Common myeloid progenitor, CD34-positive (primary cell): ENCODE data around the gene GRB10.

Experiments used
- CTCF ChIA-PET: fragments of 350-600 bp; sonication (Branson Sonifier 250); formaldehyde crosslinking; loops from one replicate; lab custom pipeline; 2021; ENCODE audit warnings: antibody characterized with exemption; lab: Charles Lee
- POLR2A ChIA-PET: fragments of 350-600 bp; sonication (Branson Sonifier 250); formaldehyde crosslinking; loops from one replicate; lab custom pipeline; 2021; ENCODE audit warnings: antibody characterized with exemption; lab: Charles Lee
- DNase-seq, 3 donors: peaks; one replicate each; pipeline versions ENCODE4 v3.0.0 to v3.0.0-alpha.2; 2013
- H3K27ac ChIP-seq, 2 experiments: 1 replicate in 1 of 2; 2 replicates in 1 of 2; pipeline ENCODE4 v1.7.0; 2013; ENCODE audit warnings: inconsistent platforms in 2 of 2, low read length in 2 of 2, mild to moderate bottlenecking in 2 of 2, low read depth in 1 of 2, moderate library complexity in 1 of 2; ENCODE audit not compliant: severe bottlenecking in 2 of 2, insufficient read depth in 1 of 2, poor library complexity in 1 of 2
- H3K27me3 ChIP-seq, 5 experiments: replicated peaks in 2 of 5; 1 replicate in 3 of 5; 2 replicates in 2 of 5; pipeline versions ENCODE4 v1.6.1 to v1.7.0; 2013; ENCODE audit warnings: low read length in 4 of 5, mild to moderate bottlenecking in 2 of 5, moderate library complexity in 2 of 5, inconsistent platforms in 1 of 5; ENCODE audit not compliant: insufficient read depth in 5 of 5, control insufficient read depth in 4 of 5
- H3K36me3 ChIP-seq, 4 experiments: 1 replicate in 2 of 4; 2 replicates in 2 of 4; pipeline versions ENCODE4 v1.6.1 to v1.7.0; 2013; ENCODE audit warnings: low read length in 3 of 4, control low read depth in 1 of 4, mild to moderate bottlenecking in 1 of 4; ENCODE audit not compliant: control insufficient read depth in 4 of 4, insufficient read depth in 4 of 4
- H3K4me1 ChIP-seq, 4 experiments: 1 replicate in 3 of 4; 2 replicates in 1 of 4; pipeline versions ENCODE4 v1.6.1 to v1.7.1; 2013; ENCODE audit warnings: low read length in 3 of 4, mild to moderate bottlenecking in 3 of 4, control low read depth in 1 of 4, inconsistent platforms in 1 of 4, moderate library complexity in 1 of 4; ENCODE audit not compliant: control insufficient read depth in 4 of 4, insufficient read depth in 4 of 4; ENCODE audit errors: control extremely low read depth in 1 of 4
- H3K4me3 ChIP-seq, 7 experiments: 1 replicate in 4 of 7; 2 replicates in 3 of 7; pipeline versions ENCODE4 v1.5.1 to v1.7.0; 2013; ENCODE audit warnings: mild to moderate bottlenecking in 7 of 7, low read length in 6 of 7, moderate library complexity in 6 of 7, inconsistent platforms in 2 of 7, low read depth in 2 of 7, control low read depth in 1 of 7; ENCODE audit not compliant: insufficient read depth in 4 of 7, control insufficient read depth in 1 of 7; ENCODE audit errors: extremely low read depth in 1 of 7
- H3K9me3 ChIP-seq, 5 experiments: 1 replicate in 4 of 5; 2 replicates in 1 of 5; pipeline versions ENCODE4 v1.6.1 to v1.7.1; 2013; ENCODE audit warnings: low read length in 4 of 5, mild to moderate bottlenecking in 2 of 5, inconsistent platforms in 1 of 5, low read depth in 1 of 5, moderate library complexity in 1 of 5; ENCODE audit not compliant: control insufficient read depth in 4 of 5, insufficient read depth in 2 of 5; ENCODE audit errors: control extremely low read depth in 1 of 5
- WGBS: methylation state at CpG from one replicate; pipeline ENCODE4 v1.1.5; 2013; ENCODE audit not compliant: insufficient coverage; 5-methylcytosine and 5-hydroxymethylcytosine counted together

GRB10 gene

GRCh38 chr7:50751146-50751545 is 31.6 kb downstream of the GRB10 start:
- POLR2A ChIA-PET, result no interaction called here
- WGBS, result no CpG with 5 or more reads among the region's 1 CpG
- Histone ChIP-seq H3K36me3 (peaks cover 4 to 31% (median 18%) of the 10 kb centered on the region in 4 experiments), H3K4me1 (peaks cover 0 to 43% (median 9%) of the 10 kb centered on the region in 4 experiments), H3K9me3 (no peaks in the 10 kb centered on the region), H3K27ac (no peak overlapping the region), H3K27me3 (no peaks in the 10 kb centered on the region), H3K4me3 (no peak overlapping the region)
- DNase-seq, result no peak
- CTCF ChIA-PET, result no interaction called here

GRCh38 chr7:50749896-50750295 is 32.8 kb downstream of the GRB10 start:
- no peaks in the 10 kb centered on the region for H3K9me3 ChIP-seq
- ChIA-PET CTCF (interaction anchor here (1.0 to 1.3 kb wide), 2 partner anchors 9 to 19 kb away, joined by 3 to 4 read pairs; no protein-coding TSS in a partner anchor), POLR2A (interaction anchor here (0.6 kb wide), 1 partner anchor 52 kb away, joined by 3 read pairs; no protein-coding TSS in a partner anchor)
- no peak for DNase-seq
- H3K36me3 ChIP-seq, result peaks cover 4 to 26% (median 15%) of the 10 kb centered on the region in 4 experiments
- 77% methylated on average over 3 of the region's 3 CpGs for WGBS
- no peaks in the 10 kb centered on the region for H3K27me3 ChIP-seq
- H3K27ac ChIP-seq, result no peak overlapping the region
- peaks cover 0 to 47% (median 10%) of the 10 kb centered on the region in 4 experiments for H3K4me1 ChIP-seq
- H3K4me3 ChIP-seq, result no peak overlapping the region

- ChIA-PET POLR2A (interaction anchor here (0.6 kb wide), 1 partner anchor 209 kb away, joined by 7 read pairs; no protein-coding TSS in a partner anchor), CTCF (no interaction called here)
- Histone ChIP-seq H3K36me3 (peaks cover 0 to 26% (median 16%) of the 10 kb centered on the region in 4 experiments), H3K27me3 (no peaks in the 10 kb centered on the region), H3K4me1 (peaks cover 0 to 49% (median 7%) of the 10 kb centered on the region in 4 experiments), H3K27ac (no peak overlapping the region), H3K4me3 (no peak overlapping the region), H3K9me3 (no peaks in the 10 kb centered on the region)
- DNase-seq, result no peak
- WGBS, result 93% methylated on average over 4 of the region's 8 CpGs
These were observed 34.2 kb downstream of the GRB10 start for GRCh38 chr7:50748472-50748871.

GRCh38 chr7:50745835-50746234 is 36.9 kb downstream of the GRB10 start:
- no peak for DNase-seq
- Histone ChIP-seq H3K27ac (peak overlapping the region in 1 of 2 experiments; percentile 70), H3K4me3 (peak overlapping the region in 1 of 7 experiments; percentile 60), H3K27me3 (no peaks in the 10 kb centered on the region), H3K36me3 (peaks cover 0 to 15% (median 12%) of the 10 kb centered on the region in 4 experiments), H3K9me3 (no peaks in the 10 kb centered on the region), H3K4me1 (peaks cover 0 to 70% (median 18%) of the 10 kb centered on the region in 4 experiments)
- WGBS, result 100% methylated on average over 1 of the region's 2 CpGs
- ChIA-PET CTCF (no interaction called here), POLR2A (no interaction called here)

DNA sequence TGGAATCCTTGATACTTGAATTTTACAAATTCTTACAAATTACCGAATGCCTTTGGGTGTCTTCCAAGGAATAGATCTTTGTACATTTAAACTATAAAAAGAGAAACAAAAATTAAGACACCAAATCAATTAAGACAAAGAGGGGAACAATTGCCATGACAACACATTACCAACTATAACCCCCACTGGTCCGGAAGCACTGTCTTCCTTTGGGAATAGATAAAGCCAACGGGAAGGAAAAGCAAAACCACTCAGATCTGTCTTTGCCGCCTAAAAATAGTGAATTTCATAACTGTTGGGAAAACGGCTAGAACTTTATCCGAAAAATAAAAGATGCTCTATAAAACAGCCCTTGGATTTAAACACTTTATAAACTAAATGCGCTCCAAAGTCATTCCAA is 37.4 kb downstream of the GRB10 start:
- Histone ChIP-seq H3K27me3 (no peaks in the 10 kb centered on the region), H3K4me1 (peaks cover 0 to 73% (median 21%) of the 10 kb centered on the region in 4 experiments), H3K9me3 (no peaks in the 10 kb centered on the region), H3K4me3 (peak overlapping the region in 2 of 7 experiments; percentile 32 to 60), H3K36me3 (peaks cover 0 to 15% (median 12%) of the 10 kb centered on the region in 4 experiments), H3K27ac (peak overlapping the region; percentile 46 to 70)
- CTCF ChIA-PET, result no interaction called here
- 60% methylated on average over 1 of the region's 7 CpGs for WGBS
- POLR2A ChIA-PET, result no interaction called here
- no peak for DNase-seq

DNA sequence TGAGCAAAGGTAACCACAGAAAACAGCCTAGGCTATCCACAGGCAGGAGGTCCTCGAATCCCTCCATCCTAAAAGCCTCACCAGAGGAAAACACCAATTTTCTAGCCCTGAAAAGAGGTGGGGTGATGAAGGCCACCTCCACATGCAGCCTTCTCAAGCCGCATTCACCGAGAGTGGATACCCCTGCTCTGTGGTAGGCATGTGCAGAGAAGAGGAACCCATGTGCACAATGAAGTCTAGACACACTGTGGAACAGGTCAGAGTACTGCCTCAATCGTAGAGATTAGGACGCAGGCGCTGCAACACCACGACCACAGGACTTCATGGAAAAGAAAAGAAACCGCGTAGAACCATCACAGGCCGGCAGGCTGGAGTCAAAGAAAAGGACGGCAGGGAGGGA is 38.8 kb downstream of the GRB10 start:
- ChIA-PET POLR2A (no interaction called here), CTCF (interaction anchor here (1.5 kb wide), 1 partner anchor 11 kb away, joined by 7 read pairs; no protein-coding TSS in a partner anchor)
- Histone ChIP-seq H3K4me3 (no peak overlapping the region), H3K36me3 (peaks cover 0 to 15% (median 12%) of the 10 kb centered on the region in 4 experiments), H3K27me3 (no peaks in the 10 kb centered on the region), H3K9me3 (no peaks in the 10 kb centered on the region), H3K27ac (no peak overlapping the region), H3K4me1 (peaks cover 0 to 83% (median 32%) of the 10 kb centered on the region in 4 experiments)
- DNase-seq, result no peak
- WGBS, result 87% methylated on average over 11 of the region's 11 CpGs

- ChIA-PET CTCF (interaction anchor here (1.0 kb wide), 1 partner anchor 397 kb away, joined by 3 read pairs; no protein-coding TSS in a partner anchor), POLR2A (no interaction called here)
- no peaks in the 10 kb centered on the region for H3K27me3 ChIP-seq
- H3K4me1 ChIP-seq, result peaks cover 0 to 82% (median 31%) of the 10 kb centered on the region in 4 experiments
- no peak for DNase-seq
- peaks cover 0 to 13% (median 10%) of the 10 kb centered on the region in 4 experiments for H3K36me3 ChIP-seq
- WGBS, result 70% methylated on average over 1 of the region's 2 CpGs
- peak overlapping the region in 1 of 7 experiments; percentile 9 for H3K4me3 ChIP-seq
- no peak overlapping the region for H3K27ac ChIP-seq
- H3K9me3 ChIP-seq, result no peaks in the 10 kb centered on the region
These were observed 39.7 kb downstream of the GRB10 start for GRCh38 chr7:50743016-50743415.
